Colonic mucosa (tissue), 4 donors: Measurements from ENCODE around the gene DLGAP1. TPM values are rescaled to one million over a fixed set of nuclear protein-coding genes. Genes with fewer than 3 reads are reported as not detected.

Experiments
- DNase-seq: peaks from one replicate; pipeline ENCODE4 v3.0.0-alpha.2; 2020
- H3K27ac ChIP-seq: fragments of 200-600 bp; one replicate; pipeline ENCODE4 v1.8.0; 2021
- H3K27me3 ChIP-seq: fragments of 200-600 bp; one replicate; pipeline ENCODE4 v1.8.0; 2021
- H3K36me3 ChIP-seq: fragments of 200-600 bp; one replicate; pipeline ENCODE4 v1.8.0; 2021
- H3K4me1 ChIP-seq: fragments of 200-600 bp; one replicate; pipeline ENCODE4 v1.8.0; 2021; ENCODE audit warnings: mild to moderate bottlenecking
- H3K4me3 ChIP-seq: fragments of 200-600 bp; one replicate; pipeline ENCODE4 v1.8.0; 2021
- H3K9ac ChIP-seq, 2 donors: one replicate each; pipeline ENCODE4 v1.7.0; 2013; ENCODE audit warnings: control low read depth in 2 of 2, low read depth in 2 of 2, low read length in 2 of 2
- H3K9me3 ChIP-seq: fragments of 200-600 bp; one replicate; pipeline ENCODE4 v1.8.0; 2021
- intact Hi-C: fragments of 100-400 bp; cut with DNase I; formaldehyde crosslinking; loops from one replicate; pipeline ENCODE4 v1.14.1; 2022
- total RNA-seq, 2 donors: library from RNA; stranded (reverse); fragmentation: NEBNext Ultra II Directional in 1 of 2; extraction: Animal tissue kit (Norgen Biotek cat#: 25700) in 1 of 2; gene quantifications; one replicate each; pipeline ENCODE4 v1.2.1, GENCODE V29; 2021
- TF ChIP-seq, protein P1 (sequence below): fragments of 200-600 bp; IDR thresholded peaks from one replicate; pipeline ENCODE4 v1.8.0; 2022; ENCODE audit warnings: antibody characterized with exemption, mild to moderate bottlenecking
- donor health status: healthy.
- donor health status: DM: no; HTN: no; CAD: no.
- donor health status: DM: no; HTN: no; CAD: no.

Gene DLGAP1
- total RNA-seq, 2 donors from 2014 or later: 0.25 to 0.50 TPM

DNA sequence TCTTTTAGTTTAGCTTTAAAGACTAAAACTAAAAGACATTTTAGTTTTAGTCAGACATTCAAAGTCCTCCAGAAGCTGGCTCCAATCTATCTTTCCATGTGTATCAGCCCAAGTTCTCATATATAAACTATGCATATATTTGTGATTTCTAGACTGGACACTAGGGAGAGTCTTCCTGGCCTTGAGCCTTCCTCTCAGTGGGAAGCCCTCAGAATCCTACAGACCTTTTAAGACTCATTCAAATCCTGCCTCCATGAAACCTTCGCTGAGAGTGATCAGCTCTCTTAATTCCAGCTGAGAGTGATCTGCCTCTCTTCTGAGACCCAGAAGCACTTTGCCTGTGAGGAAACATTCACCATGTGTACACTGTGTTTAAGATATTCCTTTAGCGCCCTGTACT is 552.4 kb downstream of the DLGAP1 start:
- intact Hi-C loops: no loop called here

DNA sequence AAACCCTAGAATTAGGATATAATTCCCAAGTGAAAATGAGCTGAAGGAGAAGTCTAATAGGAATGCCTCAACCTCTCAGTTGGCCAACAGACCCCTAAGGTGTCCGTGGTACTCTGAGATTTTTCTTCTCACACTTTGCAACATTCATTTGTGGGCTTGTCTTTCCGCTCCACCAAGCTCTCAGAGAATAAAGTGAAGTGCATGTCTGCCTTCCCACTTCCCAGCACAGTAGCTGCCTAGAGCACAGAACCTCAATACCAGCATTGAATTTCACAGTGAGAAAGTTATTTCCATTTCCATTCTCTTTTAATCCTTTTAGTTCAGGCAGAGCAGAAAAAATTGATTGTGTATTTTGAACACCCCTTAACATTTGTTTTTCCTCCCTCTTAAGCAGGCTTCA is 553.3 kb downstream of the DLGAP1 start:
- intact Hi-C loops: no loop called here
- TF ChIP-seq, protein P1, sequence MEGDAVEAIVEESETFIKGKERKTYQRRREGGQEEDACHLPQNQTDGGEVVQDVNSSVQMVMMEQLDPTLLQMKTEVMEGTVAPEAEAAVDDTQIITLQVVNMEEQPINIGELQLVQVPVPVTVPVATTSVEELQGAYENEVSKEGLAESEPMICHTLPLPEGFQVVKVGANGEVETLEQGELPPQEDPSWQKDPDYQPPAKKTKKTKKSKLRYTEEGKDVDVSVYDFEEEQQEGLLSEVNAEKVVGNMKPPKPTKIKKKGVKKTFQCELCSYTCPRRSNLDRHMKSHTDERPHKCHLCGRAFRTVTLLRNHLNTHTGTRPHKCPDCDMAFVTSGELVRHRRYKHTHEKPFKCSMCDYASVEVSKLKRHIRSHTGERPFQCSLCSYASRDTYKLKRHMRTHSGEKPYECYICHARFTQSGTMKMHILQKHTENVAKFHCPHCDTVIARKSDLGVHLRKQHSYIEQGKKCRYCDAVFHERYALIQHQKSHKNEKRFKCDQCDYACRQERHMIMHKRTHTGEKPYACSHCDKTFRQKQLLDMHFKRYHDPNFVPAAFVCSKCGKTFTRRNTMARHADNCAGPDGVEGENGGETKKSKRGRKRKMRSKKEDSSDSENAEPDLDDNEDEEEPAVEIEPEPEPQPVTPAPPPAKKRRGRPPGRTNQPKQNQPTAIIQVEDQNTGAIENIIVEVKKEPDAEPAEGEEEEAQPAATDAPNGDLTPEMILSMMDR: no peak
- H3K9me3 ChIP-seq: no peaks in the 10 kb centered on the region
- no peaks in the 10 kb centered on the region for H3K36me3 ChIP-seq
- no peak overlapping the region for H3K4me3 ChIP-seq
- DNase-seq: no peak
- no peak overlapping the region for H3K9ac ChIP-seq
- H3K27ac ChIP-seq: no peak overlapping the region
- no peaks in the 10 kb centered on the region for H3K27me3 ChIP-seq
- no peaks in the 10 kb centered on the region for H3K4me1 ChIP-seq

More for the DNA sequence above, 552.4 kb downstream of the DLGAP1 start:
- no peaks in the 10 kb centered on the region for H3K4me1 ChIP-seq
- H3K9me3 ChIP-seq: no peaks in the 10 kb centered on the region
- TF ChIP-seq, protein P1: no peak
- no peak overlapping the region for H3K9ac ChIP-seq
- H3K36me3 ChIP-seq: no peaks in the 10 kb centered on the region
- H3K27ac ChIP-seq: no peak overlapping the region
- H3K4me3 ChIP-seq: no peak overlapping the region
- H3K27me3 ChIP-seq: no peaks in the 10 kb centered on the region
- DNase-seq: no peak

DNA sequence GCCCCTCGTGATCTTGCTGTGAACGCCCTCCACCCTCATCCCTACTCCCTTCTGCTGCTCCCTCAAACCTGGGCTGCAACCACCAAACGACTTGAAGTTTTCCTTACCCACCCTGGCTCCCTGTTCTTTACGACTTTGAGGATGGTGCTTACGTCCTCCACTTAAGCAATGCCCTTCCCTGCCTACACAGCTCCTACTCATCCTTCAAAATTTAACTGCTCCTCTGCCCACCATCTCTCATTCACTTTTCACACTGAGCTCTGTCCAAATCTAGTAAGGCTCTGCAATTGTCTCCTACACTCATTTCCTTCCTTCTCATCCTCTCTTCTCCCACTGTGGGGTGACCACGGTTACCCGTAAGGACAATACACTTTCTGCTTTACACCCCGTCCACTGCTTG is 554.1 kb downstream of the DLGAP1 start:
- Histone ChIP-seq H3K9me3 (no peaks in the 10 kb centered on the region), H3K27ac (no peak overlapping the region), H3K9ac (no peak overlapping the region), H3K4me1 (no peaks in the 10 kb centered on the region), H3K4me3 (no peak overlapping the region), H3K27me3 (no peaks in the 10 kb centered on the region), H3K36me3 (no peaks in the 10 kb centered on the region)
- no peak for DNase-seq
- intact Hi-C loops: no loop called here
- TF ChIP-seq, protein P1: no peak

- H3K36me3 ChIP-seq: no peaks in the 10 kb centered on the region
- H3K4me3 ChIP-seq: no peak overlapping the region
- H3K9me3 ChIP-seq: no peaks in the 10 kb centered on the region
- intact Hi-C loops: no loop called here
- H3K27ac ChIP-seq: no peak overlapping the region
- no peak overlapping the region for H3K9ac ChIP-seq
- no peaks in the 10 kb centered on the region for H3K27me3 ChIP-seq
- no peak for DNase-seq
- H3K4me1 ChIP-seq: no peaks in the 10 kb centered on the region
- TF ChIP-seq, protein P1: no peak
Observed at GRCh38 chr18:3900327-3900726, 554.8 kb downstream of the DLGAP1 start.

GRCh38 chr18:3898861-3899613 is 556.1 kb downstream of the DLGAP1 start:
- Histone ChIP-seq H3K9ac (no peak overlapping the region), H3K36me3 (no peaks in the 10 kb centered on the region), H3K9me3 (no peaks in the 10 kb centered on the region), H3K4me1 (no peaks in the 10 kb centered on the region), H3K27me3 (no peaks in the 10 kb centered on the region), H3K27ac (no peak overlapping the region), H3K4me3 (no peak overlapping the region)
- TF ChIP-seq, protein P1: no peak
- intact Hi-C loops: no loop called here
- no peak for DNase-seq
